NB4 (cell line): Measurements from ENCODE around the gene RAPGEF6.

Experiments used
- MYC ChIP-seq: IDR thresholded peaks from 2 replicates; pipeline ENCODE4 v1.6.1; 2011; ENCODE audit warnings: low read depth, low read length
- POLR2A ChIP-seq: IDR thresholded peaks from 2 replicates; pipeline ENCODE4 v1.6.1; 2011; ENCODE audit warnings: mild to moderate bottlenecking; ENCODE audit not compliant: insufficient read length; ENCODE audit errors: extremely low read depth
- TF ChIP-seq, protein P1 (sequence below): IDR thresholded peaks from one replicate; pipeline ENCODE4 v1.5.1; 2012; ENCODE audit warnings: low read depth, low read length
- TF ChIP-seq, protein P2 (sequence below): IDR thresholded peaks from 2 replicates; pipeline ENCODE4 v1.6.1; 2011; ENCODE audit warnings: low read depth, low read length

- no peak for TF ChIP-seq POLR2A
- TF ChIP-seq, protein P1, sequence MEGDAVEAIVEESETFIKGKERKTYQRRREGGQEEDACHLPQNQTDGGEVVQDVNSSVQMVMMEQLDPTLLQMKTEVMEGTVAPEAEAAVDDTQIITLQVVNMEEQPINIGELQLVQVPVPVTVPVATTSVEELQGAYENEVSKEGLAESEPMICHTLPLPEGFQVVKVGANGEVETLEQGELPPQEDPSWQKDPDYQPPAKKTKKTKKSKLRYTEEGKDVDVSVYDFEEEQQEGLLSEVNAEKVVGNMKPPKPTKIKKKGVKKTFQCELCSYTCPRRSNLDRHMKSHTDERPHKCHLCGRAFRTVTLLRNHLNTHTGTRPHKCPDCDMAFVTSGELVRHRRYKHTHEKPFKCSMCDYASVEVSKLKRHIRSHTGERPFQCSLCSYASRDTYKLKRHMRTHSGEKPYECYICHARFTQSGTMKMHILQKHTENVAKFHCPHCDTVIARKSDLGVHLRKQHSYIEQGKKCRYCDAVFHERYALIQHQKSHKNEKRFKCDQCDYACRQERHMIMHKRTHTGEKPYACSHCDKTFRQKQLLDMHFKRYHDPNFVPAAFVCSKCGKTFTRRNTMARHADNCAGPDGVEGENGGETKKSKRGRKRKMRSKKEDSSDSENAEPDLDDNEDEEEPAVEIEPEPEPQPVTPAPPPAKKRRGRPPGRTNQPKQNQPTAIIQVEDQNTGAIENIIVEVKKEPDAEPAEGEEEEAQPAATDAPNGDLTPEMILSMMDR, result no peak
- no peak for TF ChIP-seq MYC
- TF ChIP-seq, protein P2, sequence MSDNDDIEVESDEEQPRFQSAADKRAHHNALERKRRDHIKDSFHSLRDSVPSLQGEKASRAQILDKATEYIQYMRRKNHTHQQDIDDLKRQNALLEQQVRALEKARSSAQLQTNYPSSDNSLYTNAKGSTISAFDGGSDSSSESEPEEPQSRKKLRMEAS, result no peak
Observed at GRCh38 chr5:131461742-131462141, 173.3 kb downstream of the RAPGEF6 start.
